Hepatocyte (in vitro differentiated cells): ENCODE data around the gene C1QC.

ENCODE experiments used
- CTCF ChIP-seq: fragments of 200-600 bp; sonication (generic); IDR thresholded peaks from 2 replicates; pipeline ENCODE4 v1.5.1; 2016; ENCODE audit warnings: antibody characterized with exemption, mild to moderate bottlenecking; ENCODE audit not compliant: poor library complexity
- EZH2phosphoT487 ChIP-seq: fragments of 200-600 bp; sonication (generic); IDR thresholded peaks from one replicate; pipeline ENCODE4 v1.6.1; 2018; ENCODE audit warnings: antibody characterized with exemption, mild to moderate bottlenecking, low read depth, moderate library complexity; ENCODE audit not compliant: unreplicated experiment, severe bottlenecking

- no peak for TF ChIP-seq CTCF
- no peak for TF ChIP-seq EZH2phosphoT487
These were observed 4.8 kb upstream of the C1QC start for GRCh38 chr1:22638476-22639234.
